Activated CD8-positive, alpha-beta memory T cell treated with anti-CD3 and anti-CD28 coated beads, Interleukin-2, amount 50 U/mL, for 48 hours (primary cell): ENCODE results near the gene TTC23L.

ENCODE experiments used
- DNase-seq: peaks from one replicate; pipeline ENCODE4 v3.0.0-alpha.2; 2020

Gene TTC23L

GRCh38 chr5:34833976-34834793 lies 4.8 kb upstream of the TTC23L start:
- DNase-seq, result no peak

- no peak for DNase-seq
Observed at GRCh38 chr5:34834794-34835089, 4.2 kb upstream of the TTC23L start.

GRCh38 chr5:34835664-34836063 lies 3.3 kb upstream of the TTC23L start:
- DNase-seq, result no peak

- DNase-seq, result no peak
Observed at GRCh38 chr5:34841816-34842215, 2.9 kb downstream of the TTC23L start.

- DNase-seq, result no peak
Observed at GRCh38 chr5:34842554-34842953, 3.6 kb downstream of the TTC23L start.

- no peak for DNase-seq
Observed at GRCh38 chr5:34843497-34843896, 4.5 kb downstream of the TTC23L start.

- no peak for DNase-seq
Observed at GRCh38 chr5:34844106-34844505, 5.1 kb downstream of the TTC23L start.

- no peak for DNase-seq
Observed at GRCh38 chr5:34844999-34845398, 6.0 kb downstream of the TTC23L start.

- no peak for DNase-seq
Observed at GRCh38 chr5:34847056-34847455, 8.1 kb downstream of the TTC23L start.

- no peak for DNase-seq
Observed at GRCh38 chr5:34847552-34847951, 8.6 kb downstream of the TTC23L start.

GRCh38 chr5:34848230-34848629 lies 9.3 kb downstream of the TTC23L start:
- DNase-seq, result no peak

GRCh38 chr5:34849253-34849652 lies 10.3 kb downstream of the TTC23L start:
- DNase-seq, result no peak

- DNase-seq, result no peak
Observed at GRCh38 chr5:34854459-34855174, 15.7 kb downstream of the TTC23L start.

- DNase-seq, result no peak
Observed at GRCh38 chr5:34857161-34857560, 18.2 kb downstream of the TTC23L start.

GRCh38 chr5:34857894-34858293 lies 18.9 kb downstream of the TTC23L start:
- no peak for DNase-seq

GRCh38 chr5:34858790-34859189 lies 19.8 kb downstream of the TTC23L start:
- DNase-seq, result no peak

GRCh38 chr5:34859253-34859652 lies 20.3 kb downstream of the TTC23L start:
- DNase-seq, result no peak

GRCh38 chr5:34863946-34864345 lies 25.0 kb downstream of the TTC23L start:
- DNase-seq, result no peak

GRCh38 chr5:34865091-34865490 lies 26.1 kb downstream of the TTC23L start:
- no peak for DNase-seq

- DNase-seq, result no peak
Observed at GRCh38 chr5:34866989-34867471, 28.1 kb downstream of the TTC23L start.

- DNase-seq, result no peak
Observed at GRCh38 chr5:34867660-34868059, 28.7 kb downstream of the TTC23L start.

GRCh38 chr5:34868791-34869190 lies 29.8 kb downstream of the TTC23L start:
- no peak for DNase-seq

- DNase-seq, result no peak
Observed at GRCh38 chr5:34869256-34869655, 30.3 kb downstream of the TTC23L start.

- DNase-seq, result no peak
Observed at GRCh38 chr5:34870382-34870781, 31.4 kb downstream of the TTC23L start.

- no peak for DNase-seq
Observed at GRCh38 chr5:34876275-34876674, 37.3 kb downstream of the TTC23L start.
